ENCODE measurements around the gene PLS3.

The PLS3 gene

GRCh38 chrX:115696939-115697338 lies 136.0 kb downstream of the PLS3 start:
- no peak for DNase-seq

DNA sequence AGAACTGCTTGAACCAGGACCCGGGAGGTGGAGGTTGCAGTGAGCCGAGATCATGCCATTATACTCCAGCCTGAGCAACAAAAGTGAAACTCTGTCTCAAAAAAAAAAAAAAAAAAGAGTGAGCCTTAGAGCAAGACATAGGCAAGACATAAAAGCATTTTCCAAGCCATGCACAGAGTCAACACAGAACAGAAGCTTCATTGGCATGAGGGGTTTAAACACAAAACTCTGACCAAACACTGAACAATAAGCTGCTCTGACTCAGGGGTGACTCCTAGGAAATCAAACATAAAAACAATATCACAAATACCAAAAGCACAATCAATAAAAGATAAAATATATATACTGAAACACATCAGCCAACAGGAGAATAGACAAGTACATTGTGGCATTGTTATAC lies 136.8 kb downstream of the PLS3 start:
- no peak for DNase-seq
